ENCODE results near the gene RBPJ.
A peak's percentile ranks its signal among the peaks of the same experiment; 100 is the strongest.
"Not testable (repeated sequence)": the region's sequence is repeated elsewhere in the genome, so short reads cannot be mapped to it uniquely, and the experiment has no call there.

The RBPJ gene

DNA sequence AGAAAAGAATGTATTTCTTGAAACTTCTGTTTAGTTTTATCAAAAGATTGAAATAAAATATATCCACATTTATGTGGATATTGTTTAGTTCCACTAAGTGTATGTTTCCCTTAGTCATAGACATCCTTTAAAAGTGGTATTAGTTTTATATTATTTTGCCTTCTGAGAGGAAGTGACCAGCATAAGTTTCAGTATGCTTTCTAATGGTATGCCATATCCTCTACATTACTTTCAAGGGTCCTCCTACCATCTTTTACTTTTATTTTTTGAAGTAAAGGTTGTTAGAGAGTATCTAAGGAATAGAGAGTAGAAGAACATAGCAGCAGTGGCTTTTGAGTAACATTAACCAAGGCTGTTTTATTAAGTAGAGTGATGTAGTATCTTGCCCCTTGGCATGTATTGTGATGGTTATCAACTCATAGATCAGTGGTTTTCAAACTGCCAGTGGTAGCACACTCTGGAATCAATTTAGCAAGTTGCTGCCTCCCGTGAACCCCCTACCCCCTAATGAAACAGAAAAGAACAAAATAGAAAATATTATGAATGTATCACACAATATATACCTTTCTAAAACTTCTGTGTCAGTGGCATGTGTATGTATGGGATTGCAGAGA, 44.8 kb downstream of the RBPJ start:
- DNase-seq = no peak
- in situ Hi-C loops (cut with MboI; ENCODE audit: low pct_unique_long_range_greater_than_20kb, low sequenced_read_pairs) = no loop called here

GRCh38 chr4:26367811-26368210, 47.0 kb downstream of the RBPJ start:
- DNase-seq = no peak
- in situ Hi-C loops (cut with MboI; ENCODE audit: low pct_unique_long_range_greater_than_20kb, low sequenced_read_pairs) = no loop called here

- in situ Hi-C loops (cut with MboI; ENCODE audit: low pct_unique_long_range_greater_than_20kb, low sequenced_read_pairs) = no loop called here
These were observed 47.9 kb downstream of the RBPJ start for GRCh38 chr4:26368685-26369084.

GRCh38 chr4:26369132-26369531, 48.3 kb downstream of the RBPJ start:
- in situ Hi-C loops (cut with MboI; ENCODE audit: low pct_unique_long_range_greater_than_20kb, low sequenced_read_pairs) = no loop called here
- no peak for DNase-seq

More at GRCh38 chr4:26368685-26369084, 47.9 kb downstream of the RBPJ start:
- DNase-seq = no peak

- in situ Hi-C loops (cut with MboI; ENCODE audit: low pct_unique_long_range_greater_than_20kb, low sequenced_read_pairs) = no loop called here
- no peak for DNase-seq
These were observed 48.8 kb downstream of the RBPJ start for GRCh38 chr4:26369581-26369980.

- in situ Hi-C loops (cut with MboI; ENCODE audit: low pct_unique_long_range_greater_than_20kb, low sequenced_read_pairs) = no loop called here
- no peak for DNase-seq
These were observed 51.3 kb downstream of the RBPJ start for GRCh38 chr4:26372076-26372475.

DNA sequence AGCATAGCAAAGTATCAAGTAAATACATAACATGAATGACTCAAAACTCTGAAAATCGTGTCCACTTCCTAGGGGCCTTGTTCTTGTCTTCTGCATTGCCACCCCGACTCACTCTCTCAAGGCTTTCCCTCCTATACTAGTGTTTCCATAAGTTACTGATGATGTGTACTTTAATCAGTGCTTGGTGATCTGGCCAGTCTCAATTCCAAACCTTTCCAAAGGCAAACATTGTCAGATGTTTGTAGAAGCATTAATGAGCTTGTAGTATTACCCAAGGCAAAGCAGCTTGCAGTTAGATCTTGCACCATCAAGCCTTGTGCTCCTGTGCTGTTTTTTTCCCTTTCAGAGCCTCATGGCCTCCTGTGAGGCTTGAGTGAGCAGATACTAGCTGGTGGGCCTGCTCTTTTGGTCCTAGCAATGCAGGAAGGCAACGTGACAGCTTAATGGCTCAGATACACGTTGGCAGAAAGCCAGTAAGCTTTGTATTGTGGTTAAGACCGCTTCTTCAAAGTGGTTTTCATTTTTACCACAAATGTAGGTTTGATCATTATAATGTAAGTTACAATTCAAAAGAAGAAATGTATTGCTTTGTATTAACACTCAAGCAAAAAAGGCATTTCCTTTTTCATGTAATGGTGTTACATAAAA, 51.8 kb downstream of the RBPJ start:
- peak; percentile 83 for DNase-seq
- in situ Hi-C loops (cut with MboI; ENCODE audit: low pct_unique_long_range_greater_than_20kb, low sequenced_read_pairs) = no loop called here

GRCh38 chr4:26375551-26375950, 54.7 kb downstream of the RBPJ start:
- no peak for DNase-seq

GRCh38 chr4:26377328-26378311, 56.8 kb downstream of the RBPJ start:
- peak; percentile 44 for DNase-seq

More at GRCh38 chr4:26375551-26375950, 54.7 kb downstream of the RBPJ start:
- in situ Hi-C loops (cut with MboI; ENCODE audit: low pct_unique_long_range_greater_than_20kb, low sequenced_read_pairs) = no loop called here

DNA sequence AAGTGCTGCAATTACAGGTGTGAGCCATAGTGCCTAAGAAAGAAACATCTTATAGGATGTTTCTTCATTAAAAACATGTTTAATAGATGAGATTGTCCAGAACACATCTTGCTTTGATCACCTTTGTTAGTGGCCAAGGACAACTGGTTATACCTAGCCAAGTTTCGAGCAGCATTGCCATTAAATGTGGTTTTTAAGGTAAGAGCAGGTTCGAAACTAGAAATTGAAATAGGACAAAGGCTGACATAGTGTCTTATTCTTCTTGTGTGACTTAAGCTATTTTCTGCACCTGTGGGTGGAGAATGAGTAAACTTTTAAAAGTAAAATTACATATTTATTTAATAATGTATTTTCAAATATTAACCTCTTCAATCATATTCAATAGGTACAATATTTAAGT, 59.0 kb downstream of the RBPJ start:
- in situ Hi-C loops (cut with MboI; ENCODE audit: low pct_unique_long_range_greater_than_20kb, low sequenced_read_pairs) = no loop called here
- no peak for DNase-seq

More at GRCh38 chr4:26377328-26378311, 56.8 kb downstream of the RBPJ start:
- in situ Hi-C loops (cut with MboI; ENCODE audit: low pct_unique_long_range_greater_than_20kb, low sequenced_read_pairs) = no loop called here

DNA sequence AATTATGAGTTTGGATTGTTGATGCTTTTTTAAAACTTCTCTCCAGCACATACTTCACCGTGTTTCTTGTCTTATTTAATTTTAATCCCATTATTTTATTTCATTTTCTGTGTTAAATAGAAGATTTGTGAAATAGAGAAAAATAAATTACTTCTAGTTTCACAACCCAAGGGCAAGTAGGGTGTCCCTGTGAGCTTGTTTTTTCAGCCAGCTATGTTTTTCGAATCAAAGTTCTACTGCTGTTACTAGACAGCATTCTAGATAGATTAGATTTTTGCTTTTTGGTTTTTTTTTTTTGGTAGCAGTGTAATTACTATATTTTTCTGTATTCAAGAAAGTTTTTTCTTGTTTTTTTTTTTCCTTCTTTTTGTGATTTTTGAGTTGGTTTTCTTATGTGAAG, 59.9 kb downstream of the RBPJ start:
- in situ Hi-C loops (cut with MboI; ENCODE audit: low pct_unique_long_range_greater_than_20kb, low sequenced_read_pairs) = no loop called here
- no peak for DNase-seq

- no peak for DNase-seq
- in situ Hi-C loops (cut with MboI; ENCODE audit: low pct_unique_long_range_greater_than_20kb, low sequenced_read_pairs) = no loop called here
These were observed 63.7 kb downstream of the RBPJ start for GRCh38 chr4:26384380-26385057.

DNA sequence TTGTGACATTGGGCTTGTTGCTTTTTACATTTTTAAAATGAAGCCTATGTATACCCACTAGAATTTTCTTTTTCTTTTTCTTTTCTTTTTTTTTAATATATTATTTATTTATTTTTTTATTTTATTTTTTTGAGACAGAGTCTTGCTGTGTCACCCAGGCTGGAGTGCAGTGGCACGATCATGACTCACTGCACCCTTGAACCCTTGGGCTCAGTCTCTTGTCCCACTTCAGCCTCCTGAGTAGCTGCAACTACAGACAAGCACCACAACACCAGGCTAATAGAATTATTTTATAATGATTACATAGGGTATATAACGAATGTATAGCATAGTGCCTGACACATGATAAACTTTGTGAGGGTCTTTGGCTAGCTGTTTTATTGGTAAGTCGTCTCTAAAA, 64.9 kb downstream of the RBPJ start:
- no peak for DNase-seq
- in situ Hi-C loops (cut with MboI; ENCODE audit: low pct_unique_long_range_greater_than_20kb, low sequenced_read_pairs) = no loop called here

- DNase-seq = peak; percentile 10
- in situ Hi-C loops (cut with MboI; ENCODE audit: low pct_unique_long_range_greater_than_20kb, low sequenced_read_pairs) = no loop called here
These were observed 65.6 kb downstream of the RBPJ start for GRCh38 chr4:26386386-26386785.

- in situ Hi-C loops (cut with MboI; ENCODE audit: low pct_unique_long_range_greater_than_20kb, low sequenced_read_pairs) = no loop called here
- no peak for DNase-seq
These were observed 67.9 kb downstream of the RBPJ start for GRCh38 chr4:26388671-26389070.

GRCh38 chr4:26397086-26397485, 76.3 kb downstream of the RBPJ start:
- DNase-seq = no peak
- in situ Hi-C loops (cut with MboI; ENCODE audit: low pct_unique_long_range_greater_than_20kb, low sequenced_read_pairs) = no loop called here

DNA sequence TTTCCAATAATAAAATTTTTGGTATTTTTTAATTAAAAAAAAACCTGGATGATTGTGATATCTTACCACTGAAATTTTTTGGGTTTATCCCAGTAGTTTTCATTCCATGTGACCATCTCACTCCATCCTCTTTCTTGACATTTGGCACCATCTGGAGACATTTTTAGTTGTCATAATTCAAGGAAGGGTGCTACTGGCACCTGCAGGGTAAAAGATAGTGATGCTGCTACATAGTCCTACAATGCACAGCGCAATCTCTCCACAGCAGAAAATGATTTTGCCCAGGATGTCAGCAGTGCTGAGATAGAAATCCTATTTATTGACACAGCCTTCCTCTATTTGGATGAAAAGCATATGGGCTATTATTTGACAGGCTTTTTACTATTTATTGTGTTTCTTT, 79.3 kb downstream of the RBPJ start:
- in situ Hi-C loops (cut with MboI; ENCODE audit: low pct_unique_long_range_greater_than_20kb, low sequenced_read_pairs) = no loop called here
- DNase-seq = no peak

DNA sequence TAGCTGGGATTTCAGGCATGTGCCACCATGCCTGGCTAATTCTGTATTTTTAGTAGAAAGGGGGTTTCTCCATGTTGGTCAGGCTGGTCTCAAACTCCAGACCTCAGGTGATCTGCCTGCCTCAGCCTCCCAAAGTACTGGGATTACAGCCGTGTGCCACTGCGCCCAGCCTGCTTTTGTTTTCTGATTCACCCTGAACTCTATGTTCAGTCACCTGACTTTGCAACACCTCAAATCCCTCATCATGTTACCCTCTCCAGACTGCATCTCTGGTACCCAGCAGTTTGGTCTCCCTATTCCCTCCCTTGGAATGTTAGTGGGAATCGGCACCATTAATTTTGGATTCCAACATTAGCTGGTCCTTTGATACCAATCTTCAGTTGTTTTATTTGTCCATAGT, 81.2 kb downstream of the RBPJ start:
- DNase-seq; in situ Hi-C loops (cut with MboI; ENCODE audit: low pct_unique_long_range_greater_than_20kb, low sequenced_read_pairs): not testable (repeated sequence)

DNA sequence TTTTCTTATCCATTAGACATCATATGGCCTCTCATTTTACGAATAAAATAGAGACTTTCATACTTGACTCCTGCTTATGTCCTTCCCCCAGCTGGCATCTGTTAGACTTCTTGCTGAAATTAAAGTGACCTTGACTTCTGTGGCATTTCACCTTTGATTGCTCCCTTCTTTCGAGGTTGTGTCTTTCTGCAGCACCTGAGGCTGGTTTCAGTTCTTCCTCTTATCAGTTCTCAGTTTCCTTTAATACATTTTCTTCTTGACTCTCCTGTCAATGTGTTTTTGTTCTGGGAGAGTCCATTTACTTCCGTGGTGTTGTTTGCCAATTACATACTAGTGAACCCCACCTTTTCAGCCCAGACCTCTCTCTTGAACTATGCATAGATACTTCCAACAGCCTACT, 81.6 kb downstream of the RBPJ start:
- no peak for DNase-seq
- in situ Hi-C loops (cut with MboI; ENCODE audit: low pct_unique_long_range_greater_than_20kb, low sequenced_read_pairs) = no loop called here

All from KBM-7 (cell line).